ENCODE results near the gene CALML6. TPM values are rescaled to one million over a fixed set of nuclear protein-coding genes. Genes with fewer than 3 reads are reported as not detected.

CALML6 gene
- total RNA-seq, 1 experiment from 2014 or later = 0.28 TPM

GRCh38 chr1:1958071-1958541 lies 43.0 kb downstream of the CALML6 start:
- TF ChIP-seq CTCF (conservative IDR thresholded peaks at IDR 0.05; ENCODE audit: low read depth, low read length) = no peak
- no peak for TF ChIP-seq EZH2 (IDR thresholded peaks at IDR 0.05; ENCODE audit: borderline replicate concordance, low read depth, low read length, poor library complexity, severe bottlenecking)
- no peak for DNase-seq (ENCODE audit: low spot score)
- no TSS peak for BruUV-seq (replicated peaks)
- intact Hi-C loops (cut with micrococcal nuclease; ENCODE audit: unreplicated experiment) = no loop called here
- H3K36me3 ChIP-seq (ENCODE audit: insufficient read depth, low read length, poor library complexity, severe bottlenecking) = no peaks in the 10 kb centered on the region
- POLR2A ChIA-PET (ENCODE audit: low non-redundant PET) = no interaction called here
- H3K4me1 ChIP-seq (ENCODE audit: insufficient read depth, low read length, poor library complexity, severe bottlenecking) = peaks cover 3% of the 10 kb centered on the region
- H3K4me3 ChIP-seq (ENCODE audit: low read depth, low read length, poor library complexity, severe bottlenecking) = no peak overlapping the region
- no peaks in the 10 kb centered on the region for H3K9me3 ChIP-seq (ENCODE audit: low read depth, low read length, poor library complexity, severe bottlenecking)
- no peaks in the 10 kb centered on the region for H3K27me3 ChIP-seq (replicated peaks; ENCODE audit: insufficient read depth, low read depth, low read length, poor library complexity)
- CTCF ChIA-PET = no interaction called here
- no peak overlapping the region for H3K27ac ChIP-seq (ENCODE audit: low read depth, low read length, poor library complexity, severe bottlenecking)

GRCh38 chr1:1959459-1959839 lies 44.4 kb downstream of the CALML6 start:
- Histone ChIP-seq H3K4me3 (ENCODE audit: low read depth, low read length, poor library complexity, severe bottlenecking) (no peak overlapping the region), H3K4me1 (ENCODE audit: insufficient read depth, low read length, poor library complexity, severe bottlenecking) (peaks cover 3% of the 10 kb centered on the region), H3K9me3 (ENCODE audit: low read depth, low read length, poor library complexity, severe bottlenecking) (no peaks in the 10 kb centered on the region), H3K27ac (ENCODE audit: low read depth, low read length, poor library complexity, severe bottlenecking) (no peak overlapping the region), H3K36me3 (ENCODE audit: insufficient read depth, low read length, poor library complexity, severe bottlenecking) (no peaks in the 10 kb centered on the region), H3K27me3 (replicated peaks; ENCODE audit: insufficient read depth, low read depth, low read length, poor library complexity) (no peaks in the 10 kb centered on the region)
- no peak for TF ChIP-seq CTCF (conservative IDR thresholded peaks at IDR 0.05; ENCODE audit: low read depth, low read length)
- no TSS peak for BruUV-seq (replicated peaks)
- ChIA-PET POLR2A (ENCODE audit: low non-redundant PET) (no interaction called here), CTCF (interaction anchor here (0.7 kb wide), 1 partner anchor 29 kb away, joined by 3 read pairs; no protein-coding TSS in a partner anchor)
- DNase-seq (ENCODE audit: low spot score) = no peak
- intact Hi-C loops (cut with micrococcal nuclease; ENCODE audit: unreplicated experiment) = no loop called here

DNA sequence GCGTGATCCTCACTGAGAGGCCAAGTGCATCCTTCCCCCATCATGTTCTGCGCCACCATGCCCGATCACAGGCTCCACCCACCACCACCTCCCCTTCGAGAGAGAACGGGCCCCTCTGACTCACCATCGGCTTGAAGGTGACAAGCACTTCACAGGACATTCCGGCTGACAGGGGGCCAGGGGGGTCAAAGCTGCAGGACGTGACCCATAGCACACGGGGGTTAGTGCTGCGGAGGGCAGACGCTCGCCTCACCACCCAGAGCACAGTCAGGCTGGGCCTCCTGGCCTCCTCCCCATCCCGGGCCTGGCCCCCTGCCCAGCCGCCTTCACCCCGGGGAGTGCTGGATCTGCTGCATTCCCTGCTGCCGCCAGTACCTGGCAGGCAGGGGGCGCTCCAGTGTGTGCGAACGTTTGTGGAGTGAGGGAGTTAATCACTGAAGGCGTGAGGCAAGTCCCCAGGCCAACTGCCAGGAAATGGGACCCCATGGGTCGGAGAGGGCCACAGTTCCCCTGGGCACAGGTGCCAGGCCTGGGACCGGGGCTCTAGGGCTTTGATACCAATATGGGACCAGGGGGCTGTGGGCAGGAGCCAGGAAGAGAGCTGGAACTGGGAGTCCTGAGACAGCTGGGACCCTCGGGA lies 44.9 kb downstream of the CALML6 start:
- DNase-seq (ENCODE audit: low spot score) = peak; percentile 91

More for the DNA sequence above, 44.9 kb downstream of the CALML6 start:
- no peak overlapping the region for H3K27ac ChIP-seq (ENCODE audit: low read depth, low read length, poor library complexity, severe bottlenecking)
- H3K4me1 ChIP-seq (ENCODE audit: insufficient read depth, low read length, poor library complexity, severe bottlenecking) = peaks cover 3% of the 10 kb centered on the region
- no peak overlapping the region for H3K4me3 ChIP-seq (ENCODE audit: low read depth, low read length, poor library complexity, severe bottlenecking)
- intact Hi-C loops (cut with micrococcal nuclease; ENCODE audit: unreplicated experiment) = loop anchor here (1.0 kb wide), 1 partner anchor 85 kb away; no protein-coding TSS in a partner anchor
- no peaks in the 10 kb centered on the region for H3K9me3 ChIP-seq (ENCODE audit: low read depth, low read length, poor library complexity, severe bottlenecking)
- TF ChIP-seq CTCF (conservative IDR thresholded peaks at IDR 0.05; ENCODE audit: low read depth, low read length) = peak; percentile 98
- TF ChIP-seq EZH2 (IDR thresholded peaks at IDR 0.05; ENCODE audit: borderline replicate concordance, low read depth, low read length, poor library complexity, severe bottlenecking) = no peak
- H3K27me3 ChIP-seq (replicated peaks; ENCODE audit: insufficient read depth, low read depth, low read length, poor library complexity) = no peaks in the 10 kb centered on the region
- ChIA-PET CTCF (interaction anchor here (3.8 kb wide), 1 partner anchor 84 kb away, joined by 23 read pairs; no protein-coding TSS in a partner anchor), POLR2A (ENCODE audit: low non-redundant PET) (no interaction called here)
- no TSS peak for BruUV-seq (replicated peaks)
- no peaks in the 10 kb centered on the region for H3K36me3 ChIP-seq (ENCODE audit: insufficient read depth, low read length, poor library complexity, severe bottlenecking)
